ENCODE data around the gene ARHGEF4. TPM values are rescaled to one million over a fixed set of nuclear protein-coding genes. Genes with fewer than 3 reads are reported as not detected.

The ARHGEF4 gene
- total RNA-seq, 1 experiment from 2014 or later = 12.6 TPM

- Histone ChIP-seq H4K5ac (ENCODE audit: insufficient read length, low read depth, low read length) (no peak overlapping the region), H3K23me2 (ENCODE audit: insufficient read length, low read depth, low read length, poor library complexity, severe bottlenecking) (no peaks in the 10 kb centered on the region), H3K18ac (ENCODE audit: insufficient read length, low read depth, low read length) (no peak overlapping the region), H4K20me1 (ENCODE audit: control insufficient read depth, insufficient read depth, insufficient read length) (no peaks in the 10 kb centered on the region), H3K9ac (ENCODE audit: extremely low read depth, insufficient read length, low read length) (no peak overlapping the region), H3K27ac (ENCODE audit: insufficient read length, low read depth, low read length) (no peak overlapping the region), H3K23ac (ENCODE audit: insufficient read length, low read depth, low read length) (no peak overlapping the region), H3T11ph (ENCODE audit: low read length) (no peak overlapping the region), H2AK5ac (ENCODE audit: insufficient read length, low read length) (no peak overlapping the region), H3K4me2 (ENCODE audit: insufficient read depth, insufficient read length, low read length) (no peak overlapping the region), H2BK20ac (ENCODE audit: low read depth, low read length, poor library complexity, severe bottlenecking) (no peak overlapping the region), H3K9me3 (ENCODE audit: control insufficient read depth, low read depth, low read length) (no peaks in the 10 kb centered on the region), H3K79me1 (ENCODE audit: insufficient read depth, low read depth, low read length, poor library complexity, severe bottlenecking) (no peaks in the 10 kb centered on the region), H4K8ac (replicated peaks; ENCODE audit: insufficient read length, low read depth, low read length) (no peak overlapping the region), H2BK12ac (ENCODE audit: insufficient read length, low read depth, low read length) (no peak overlapping the region), H2AFZ (ENCODE audit: low read length) (no peak overlapping the region), H2BK120ac (ENCODE audit: low read depth, low read length, poor library complexity, severe bottlenecking) (no peak overlapping the region), H3K4me1 (ENCODE audit: insufficient read depth, low read length) (no peaks in the 10 kb centered on the region), H3K79me2 (ENCODE audit: insufficient read depth, low read length) (no peaks in the 10 kb centered on the region), H2BK5ac (ENCODE audit: insufficient read length, low read length) (no peak overlapping the region), H3K4ac (ENCODE audit: low read depth, low read length) (no peak overlapping the region), H3K56ac (ENCODE audit: insufficient read length, low read depth, low read length) (no peak overlapping the region), H4K91ac (ENCODE audit: insufficient read length, low read depth, low read length) (no peak overlapping the region), H3K14ac (ENCODE audit: insufficient read depth, low read length) (no peak overlapping the region), H2BK15ac (ENCODE audit: low read depth, low read length) (no peak overlapping the region), H3K27me3 (ENCODE audit: insufficient read depth, low read length) (no peaks in the 10 kb centered on the region)
- peaks cover 8 to 11% of the 10 kb centered on the region in 2 experiments; a peak in 3 of 4 replicates for H3K4me1 Mint-ChIP-seq
- no peak overlapping the region for H3K4me3 Mint-ChIP-seq
- WGBS (ENCODE audit: extremely low coverage, insufficient read length, low lambda C conversion rate) = no CpG with 5 or more reads among the region's 8 CpGs
- H3K36me3 Mint-ChIP-seq (ENCODE audit: insufficient read depth in 1 of 3, low read depth in 3 of 3) = no peaks in the 10 kb centered on the region
- H3K27ac Mint-ChIP-seq = 0 out of 7 replicates have a peak overlapping the region, but pooled peaks of 1 of the 3 experiments have one; percentile 20
- no peak for TF ChIP-seq CTCF (conservative IDR thresholded peaks at IDR 0.05)
- peaks cover 0 to 2% of the 10 kb centered on the region in 2 experiments; a peak in 2 of 5 replicates for H3K9me3 Mint-ChIP-seq
- DNase-seq = no peak
- H3K27me3 Mint-ChIP-seq (ENCODE audit: low read depth) = peaks cover 1% of the 10 kb centered on the region; the same call in 1 of the 2 replicates
Observed at GRCh38 chr2:131016826-131017741, 180.4 kb downstream of the ARHGEF4 start.
